PC-9 (cell line): ENCODE results near the gene ZBBX. TPM values are rescaled to one million over a fixed set of nuclear protein-coding genes. Genes with fewer than 3 reads are reported as not detected.

Source experiments
- BruUV-seq: library from RNA; stranded (reverse); fragments of 400-500 nt; replicated peaks from 2 replicates; lab custom pipeline; 2021; lab: Mats Ljungman, UMichigan
- CTCF ChIA-PET: fragments of 300-600 bp; sonication (Branson Sonifier 250); formaldehyde crosslinking; loops from one replicate; lab custom pipeline; 2022; ENCODE audit warnings: antibody characterized with exemption; lab: Charles Lee
- POLR2A ChIA-PET: fragments of 300-600 bp; sonication (Branson Sonifier 250); formaldehyde crosslinking; loops from one replicate; lab custom pipeline; 2022; ENCODE audit warnings: antibody characterized with exemption; ENCODE audit not compliant: unreplicated experiment; lab: Charles Lee
- DNase-seq, 2 experiments: peaks; one replicate each; pipeline versions ENCODE4 v3.0.0 to v3.0.0-alpha.2; 2015 to 2022; ENCODE audit warnings: mixed read lengths in 1 of 2
- H2AFZ ChIP-seq: fragments of 200-600 bp; sonication (generic); 2 replicates; pipeline ENCODE4 v1.8.1; 2017; ENCODE audit warnings: antibody characterized with exemption
- H3F3A ChIP-seq: fragments of 200-600 bp; sonication (generic); 2 replicates; pipeline ENCODE4 v1.8.1; 2017; ENCODE audit warnings: antibody characterized with exemption, mild to moderate bottlenecking, low read depth; ENCODE audit not compliant: insufficient read depth
- H3K27ac ChIP-seq: fragments of 200-600 bp; sonication (generic); 2 replicates; pipeline ENCODE4 v1.6.1; 2016; ENCODE audit warnings: mixed run types
- H3K27me3 ChIP-seq: fragments of 200-600 bp; sonication (generic); 2 replicates; pipeline ENCODE4 v1.6.1; 2016; ENCODE audit warnings: low read depth, mixed run types; ENCODE audit not compliant: insufficient read depth
- H3K36me3 ChIP-seq: fragments of 200-600 bp; sonication (generic); 2 replicates; pipeline ENCODE4 v1.6.1; 2016; ENCODE audit warnings: low read depth, mixed run types
- H3K4me1 ChIP-seq: fragments of 200-600 bp; sonication (generic); replicated peaks from 2 replicates; pipeline ENCODE4 v1.6.1; 2016; ENCODE audit warnings: mixed run types; ENCODE audit not compliant: insufficient read depth
- H3K4me2 ChIP-seq: fragments of 200-600 bp; sonication (generic); 2 replicates; pipeline ENCODE4 v1.6.1; 2017; ENCODE audit warnings: mixed run types
- H3K4me3 ChIP-seq: fragments of 200-600 bp; sonication (generic); 2 replicates; pipeline ENCODE4 v1.6.1; 2016; ENCODE audit warnings: mixed run types
- H3K79me2 ChIP-seq: fragments of 200-600 bp; sonication (generic); 2 replicates; pipeline ENCODE4 v1.6.1; 2017; ENCODE audit warnings: low read depth, mixed run types
- H3K9me2 ChIP-seq: fragments of 200-600 bp; sonication (generic); 2 replicates; pipeline ENCODE4 v1.8.1; 2017; ENCODE audit warnings: mild to moderate bottlenecking; ENCODE audit not compliant: insufficient read depth
- H3K9me3 ChIP-seq: fragments of 200-600 bp; sonication (generic); 2 replicates; pipeline ENCODE4 v1.8.1; 2016; ENCODE audit warnings: low read depth; ENCODE audit not compliant: insufficient read depth
- H4K20me1 ChIP-seq: fragments of 200-600 bp; sonication (generic); 2 replicates; pipeline ENCODE4 v1.8.1; 2017; ENCODE audit not compliant: insufficient read depth
- EZH2 ChIP-seq: fragments of 200-600 bp; sonication (generic); IDR thresholded peaks from 2 replicates; pipeline ENCODE4 v1.8.0; 2017; ENCODE audit warnings: antibody characterized with exemption, low read depth
- intact Hi-C: fragments of 100-400 bp; cut with micrococcal nuclease; formaldehyde crosslinking; loops from one replicate; pipeline ENCODE4 v1.10.0; 2022; ENCODE audit not compliant: unreplicated experiment
- total RNA-seq: library from RNA; stranded (reverse); gene quantifications from 2 replicates; pipeline ENCODE4 v1.2.3, GENCODE V29; 2021
- TF ChIP-seq, protein P1 (sequence below): fragments of 200-600 bp; sonication (generic); conservative IDR thresholded peaks from 2 replicates; pipeline ENCODE4 v1.6.1; 2017; ENCODE audit warnings: mixed run types, antibody characterized with exemption, mild to moderate bottlenecking, moderate library complexity

Gene ZBBX
- total RNA-seq, 1 experiment from 2014 or later: 0.85 TPM

DNA sequence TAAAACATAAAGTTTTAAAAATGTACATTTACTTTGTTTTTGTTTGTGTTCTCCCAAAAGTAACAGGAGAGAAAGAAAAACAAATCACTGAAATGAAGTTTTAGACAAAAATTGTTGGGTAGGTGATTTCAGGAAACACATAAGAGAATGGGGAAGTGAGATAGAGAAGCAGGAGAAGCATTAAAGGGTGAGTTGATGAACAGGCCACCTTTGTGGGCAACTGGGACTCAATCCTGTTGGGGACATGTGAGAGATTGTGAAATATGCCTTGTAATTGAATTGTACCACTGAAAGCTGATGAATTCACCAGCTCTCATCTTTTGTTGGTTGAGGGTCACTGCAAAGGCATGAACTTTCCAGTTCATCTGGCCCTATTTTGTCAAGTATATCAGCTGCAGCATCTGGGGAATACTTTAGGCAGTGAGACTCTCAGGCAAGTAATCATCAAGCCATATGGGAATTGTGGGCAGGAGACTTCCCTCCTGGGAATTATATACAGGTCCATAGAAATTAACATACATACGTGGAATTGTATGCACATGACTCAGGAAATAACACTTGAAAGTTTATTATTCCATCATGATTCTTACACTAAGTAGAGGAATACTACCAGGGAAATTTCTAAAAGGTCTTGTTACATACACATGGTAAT is 181.0 kb downstream of the ZBBX start:
- DNase-seq: no peak
- ChIA-PET CTCF (no interaction called here), POLR2A (no interaction called here)
- Histone ChIP-seq H3K27me3 (no peaks in the 10 kb centered on the region), H4K20me1 (no peaks in the 10 kb centered on the region), H3K79me2 (no peaks in the 10 kb centered on the region), H3K9me2 (no peaks in the 10 kb centered on the region), H2AFZ (no peak overlapping the region), H3K36me3 (no peaks in the 10 kb centered on the region), H3K4me1 (no peaks in the 10 kb centered on the region), H3K4me2 (no peak overlapping the region), H3K9me3 (no peaks in the 10 kb centered on the region), H3F3A (no peaks in the 10 kb centered on the region), H3K27ac (no peak overlapping the region), H3K4me3 (no peak overlapping the region)
- intact Hi-C loops: no loop called here
- BruUV-seq: no TSS peak
- TF ChIP-seq, protein P1, sequence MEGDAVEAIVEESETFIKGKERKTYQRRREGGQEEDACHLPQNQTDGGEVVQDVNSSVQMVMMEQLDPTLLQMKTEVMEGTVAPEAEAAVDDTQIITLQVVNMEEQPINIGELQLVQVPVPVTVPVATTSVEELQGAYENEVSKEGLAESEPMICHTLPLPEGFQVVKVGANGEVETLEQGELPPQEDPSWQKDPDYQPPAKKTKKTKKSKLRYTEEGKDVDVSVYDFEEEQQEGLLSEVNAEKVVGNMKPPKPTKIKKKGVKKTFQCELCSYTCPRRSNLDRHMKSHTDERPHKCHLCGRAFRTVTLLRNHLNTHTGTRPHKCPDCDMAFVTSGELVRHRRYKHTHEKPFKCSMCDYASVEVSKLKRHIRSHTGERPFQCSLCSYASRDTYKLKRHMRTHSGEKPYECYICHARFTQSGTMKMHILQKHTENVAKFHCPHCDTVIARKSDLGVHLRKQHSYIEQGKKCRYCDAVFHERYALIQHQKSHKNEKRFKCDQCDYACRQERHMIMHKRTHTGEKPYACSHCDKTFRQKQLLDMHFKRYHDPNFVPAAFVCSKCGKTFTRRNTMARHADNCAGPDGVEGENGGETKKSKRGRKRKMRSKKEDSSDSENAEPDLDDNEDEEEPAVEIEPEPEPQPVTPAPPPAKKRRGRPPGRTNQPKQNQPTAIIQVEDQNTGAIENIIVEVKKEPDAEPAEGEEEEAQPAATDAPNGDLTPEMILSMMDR: no peak
- TF ChIP-seq EZH2: no peak

Other genes with a start within 250 kb of the ZBBX start
- not detected in 2 replicates for gene SERPINI2, start 93.7 kb upstream of the ZBBX start, total RNA-seq